HG03575 (cell line): ENCODE data around the gene HOTAIR.

Experiments
- ATAC-seq: cut with Tn5 transposase; IDR thresholded peaks from one replicate; pipeline ENCODE4 v1.9.1; 2021; ENCODE audit not compliant: unreplicated experiment, insufficient number of reproducible peaks, low FRiP score; ENCODE audit errors: extremely low read depth

Gene HOTAIR

DNA sequence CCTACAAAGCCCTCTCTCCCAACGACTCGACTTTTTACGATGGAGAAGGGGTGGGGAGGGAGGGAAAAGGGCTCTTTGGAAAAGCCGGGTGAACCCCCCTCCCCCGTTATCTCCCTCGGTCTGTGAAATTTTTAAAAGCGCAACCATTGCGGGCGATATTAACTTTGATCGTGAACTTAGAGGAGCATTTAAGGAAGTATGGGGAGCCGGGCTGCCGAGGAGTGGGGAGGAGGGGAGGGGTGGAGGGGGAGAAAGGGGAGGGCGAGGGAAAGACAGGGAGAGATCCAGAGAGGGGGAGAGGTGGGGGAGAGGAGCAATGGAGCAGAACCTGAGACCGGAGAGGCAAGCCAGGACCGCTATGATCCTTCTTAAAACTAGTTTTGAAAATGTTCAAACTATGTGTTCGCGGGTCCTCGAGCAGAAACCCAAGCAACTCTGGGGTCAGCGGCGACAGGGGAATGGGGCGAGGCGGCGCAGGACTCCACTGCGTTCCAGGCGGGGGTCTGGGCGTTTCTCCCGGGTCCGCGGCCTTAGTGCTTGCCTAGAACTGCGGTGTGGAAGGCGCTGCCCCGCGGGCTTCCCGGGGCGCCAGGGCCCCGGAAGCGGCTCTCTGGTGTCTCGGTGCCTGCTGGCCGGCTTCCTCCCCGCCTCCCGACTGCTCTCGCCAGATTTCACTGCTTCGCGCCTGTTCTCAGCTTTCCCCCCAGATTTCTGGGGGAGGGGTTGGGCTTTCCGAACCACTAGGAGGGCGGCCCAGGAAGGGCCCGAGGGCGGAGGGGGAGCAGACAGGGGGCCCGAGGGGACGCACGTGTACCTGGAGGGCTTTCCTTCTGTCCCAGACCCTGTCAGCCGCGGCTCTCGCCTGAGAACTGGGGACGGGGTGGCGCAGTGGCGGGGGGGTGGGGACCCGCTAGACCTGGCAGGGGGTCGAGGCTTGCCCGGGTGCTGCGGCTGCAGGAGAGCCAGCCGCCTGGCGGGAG is at the start of gene HOTAIR:
HOTAIR (minus strand) TSS at position 871 of the 980 bp plus-strand sequence.
- ATAC-seq, result no peak

DNA sequence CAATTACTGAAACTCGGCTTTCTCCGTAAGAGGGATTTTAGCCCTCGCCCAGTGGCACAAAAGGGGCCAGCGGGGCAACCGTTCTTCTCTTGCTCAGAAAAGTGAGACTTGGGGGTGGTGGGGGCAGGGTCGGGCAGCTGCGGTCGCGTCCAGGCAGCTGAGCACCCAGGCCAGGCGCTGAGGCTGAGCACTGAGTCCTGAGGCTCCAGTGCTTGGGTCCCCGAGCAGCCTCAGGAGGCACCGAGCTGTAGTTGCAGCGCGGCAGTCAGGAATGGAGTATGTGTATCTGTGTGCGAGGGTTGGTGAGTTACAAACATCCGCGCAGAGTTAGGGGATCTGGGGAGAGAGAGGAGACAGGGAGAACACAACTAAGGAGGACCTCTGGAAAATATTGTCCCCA is 49.4 kb upstream of the HOTAIR start:
- ATAC-seq, result no peak

DNA sequence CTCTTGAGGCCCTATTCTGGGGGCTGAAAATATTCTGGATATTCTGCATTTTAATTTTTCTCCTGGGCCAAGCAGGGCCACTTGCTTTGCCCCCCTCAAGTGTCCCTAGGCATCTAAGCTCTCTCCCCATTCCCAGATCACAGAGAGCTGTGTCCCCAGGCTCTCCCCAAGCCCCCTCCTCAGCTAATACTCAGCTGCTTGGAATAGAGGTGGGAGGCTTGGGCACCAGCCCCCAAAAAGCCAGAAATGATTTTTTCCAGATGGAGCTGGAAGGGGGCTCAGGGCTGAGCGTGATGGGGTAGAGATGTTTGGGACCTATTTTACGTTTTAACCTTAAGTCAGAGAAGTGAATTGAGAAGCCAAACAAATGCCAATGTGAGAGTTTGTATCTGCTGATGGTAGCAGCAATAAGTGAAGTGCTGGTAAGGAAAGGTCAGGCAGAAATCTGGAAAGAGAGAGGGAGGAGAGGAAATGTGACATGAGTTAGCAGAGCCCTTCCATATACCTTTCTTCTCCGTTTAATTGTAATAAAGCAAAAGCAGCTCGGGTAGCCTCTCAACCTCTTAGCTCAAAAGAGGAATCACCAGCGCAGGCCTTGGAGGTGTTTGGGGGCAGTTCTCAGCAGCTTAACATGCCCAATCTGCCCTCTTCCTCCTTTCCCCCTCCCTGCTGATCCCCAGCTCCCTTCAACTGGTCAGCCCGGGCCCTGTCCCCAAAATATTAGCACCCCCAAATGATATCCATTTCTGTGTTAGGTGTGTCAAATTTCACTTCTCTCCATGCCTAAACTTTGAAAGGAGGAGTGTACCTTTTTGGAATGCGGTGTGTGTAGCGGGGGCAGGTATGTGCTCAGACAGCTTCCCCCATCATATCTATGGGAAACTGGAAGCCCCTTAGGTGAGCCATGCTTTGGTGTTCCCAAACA is 48.5 kb upstream of the HOTAIR start:
- ATAC-seq, result no peak

DNA sequence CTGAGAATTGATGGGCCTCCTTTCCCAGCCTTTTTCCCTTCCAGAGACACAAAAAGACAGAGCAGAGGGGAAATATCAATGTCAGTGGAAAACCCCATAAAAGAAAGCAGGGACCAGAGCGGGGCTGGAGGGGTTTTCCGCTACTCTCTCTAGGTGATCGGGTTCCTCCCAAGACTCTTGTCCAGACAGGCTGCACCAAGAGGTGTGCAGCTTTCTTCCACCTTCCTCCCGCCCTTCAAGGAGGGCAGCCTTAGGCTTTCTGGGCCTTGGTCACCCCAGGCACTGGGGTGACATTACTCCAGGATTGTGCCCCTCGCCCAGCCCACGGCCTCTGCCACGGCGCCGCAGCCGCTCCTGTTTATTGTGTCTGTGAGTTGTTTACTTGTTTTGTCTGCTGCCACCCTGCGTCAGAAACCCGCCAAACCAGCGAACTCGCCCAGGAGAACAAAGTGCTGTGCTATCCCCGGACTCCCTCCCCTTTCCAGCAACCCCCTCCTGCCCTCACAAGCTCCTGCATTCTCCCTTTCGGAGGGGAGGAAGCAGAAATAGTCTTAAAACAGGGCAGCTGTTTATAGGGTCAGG is 46.8 kb upstream of the HOTAIR start:
- ATAC-seq, result no peak

DNA sequence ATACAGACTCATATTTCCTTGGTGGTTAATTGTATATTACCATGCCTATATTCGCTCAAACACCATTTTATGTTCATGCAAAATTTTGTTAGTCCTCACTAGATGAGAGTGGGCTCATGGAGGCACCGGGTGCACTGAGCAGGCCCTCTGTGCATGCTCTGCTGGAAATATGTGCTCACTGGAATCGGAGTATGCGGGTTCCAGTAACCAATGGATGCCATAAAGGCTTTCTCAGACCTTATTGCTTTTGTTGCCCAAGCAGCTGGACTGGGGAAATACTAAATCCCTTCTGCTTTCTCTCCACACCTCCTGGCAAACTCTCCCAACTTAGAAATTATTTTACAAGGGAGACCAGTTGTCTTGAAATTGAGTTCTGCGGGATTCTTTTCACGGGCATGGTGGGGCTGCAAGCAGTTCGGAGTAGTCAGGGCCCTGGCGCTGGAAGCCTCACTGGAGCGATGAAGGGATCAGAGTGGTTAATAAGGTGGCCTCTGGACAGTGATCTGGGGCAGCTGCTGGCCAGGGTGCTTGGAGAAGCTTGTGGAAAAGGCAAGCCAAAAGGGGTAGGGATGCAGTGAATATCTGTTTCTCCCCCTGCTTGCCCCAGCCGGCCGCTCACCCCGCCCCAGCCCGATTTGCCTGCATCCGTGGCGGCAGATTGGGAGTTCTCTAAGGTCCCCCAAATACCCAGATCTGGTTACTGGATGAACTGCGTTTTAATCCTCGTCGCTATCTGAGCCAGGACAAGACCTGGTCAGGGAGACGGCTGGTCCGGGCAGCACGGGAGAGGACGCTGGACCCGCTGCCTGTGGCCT is 46.0 kb upstream of the HOTAIR start:
- no peak for ATAC-seq

DNA sequence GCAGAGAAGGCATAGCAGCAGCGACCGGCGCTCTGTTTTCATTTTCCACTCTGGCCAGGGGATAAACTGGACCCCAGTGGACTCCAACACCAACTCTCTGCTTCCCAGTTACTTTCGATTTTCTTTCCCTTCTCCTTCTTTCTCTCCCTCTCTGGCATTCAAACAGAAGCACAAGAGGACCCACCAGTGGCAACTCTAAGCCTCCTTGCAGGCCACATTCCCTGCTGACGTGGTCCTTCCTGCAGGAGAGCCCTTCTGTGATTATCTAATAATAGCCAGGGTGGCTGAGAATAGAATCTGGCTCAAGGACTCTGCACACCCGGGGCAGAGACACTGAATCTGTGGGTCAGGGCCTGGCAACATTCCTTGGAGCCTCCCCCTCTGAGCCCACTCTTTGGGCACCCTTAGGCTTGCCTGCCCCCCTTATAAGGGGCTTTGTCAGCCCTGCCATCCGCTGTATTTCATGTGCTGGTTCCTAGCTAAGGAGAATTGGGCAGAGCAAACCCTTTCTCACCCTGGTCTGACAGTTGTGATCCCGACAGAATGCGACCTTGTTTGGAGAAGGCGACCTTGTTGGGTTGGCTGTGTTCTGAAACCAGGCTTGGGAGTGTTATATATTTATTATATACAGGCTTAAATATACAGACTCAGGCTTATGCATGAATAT is 45.3 kb upstream of the HOTAIR start:
- no peak for ATAC-seq

DNA sequence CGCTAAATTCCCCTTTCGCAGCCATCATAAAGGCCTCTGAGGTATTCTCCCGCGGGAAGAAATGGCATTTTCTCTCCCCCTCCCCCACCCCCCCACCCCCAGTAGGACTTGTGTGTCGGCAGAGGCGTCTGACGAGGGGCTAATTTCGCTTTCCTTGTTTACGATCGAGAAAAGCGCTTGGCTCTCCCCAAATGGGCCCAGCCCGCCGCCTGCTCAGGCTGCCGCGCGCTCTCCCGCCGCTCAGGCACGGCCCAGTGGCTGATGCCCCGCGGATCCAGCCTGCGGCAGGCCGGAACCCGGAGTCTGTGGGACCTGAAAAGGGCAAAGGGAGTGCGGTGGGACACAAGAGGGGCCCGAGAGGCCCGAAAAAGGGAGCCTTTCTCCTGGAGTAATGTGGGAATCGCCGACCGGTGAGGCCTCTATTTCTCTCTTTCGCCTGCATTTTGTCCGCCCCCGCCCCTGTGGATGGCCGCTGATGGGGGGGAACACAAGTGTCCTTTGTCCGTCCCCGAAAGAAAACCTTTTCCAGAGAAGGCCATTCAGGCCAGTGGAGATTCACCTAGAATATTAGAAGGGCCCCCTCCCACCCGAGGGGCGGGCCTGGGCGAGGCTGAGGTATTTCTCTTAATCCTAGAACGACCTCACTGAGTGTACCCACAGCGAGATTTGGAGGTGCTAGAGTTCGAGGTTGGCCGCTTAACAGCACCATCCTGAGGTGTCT is 44.5 kb upstream of the HOTAIR start:
- no peak for ATAC-seq

DNA sequence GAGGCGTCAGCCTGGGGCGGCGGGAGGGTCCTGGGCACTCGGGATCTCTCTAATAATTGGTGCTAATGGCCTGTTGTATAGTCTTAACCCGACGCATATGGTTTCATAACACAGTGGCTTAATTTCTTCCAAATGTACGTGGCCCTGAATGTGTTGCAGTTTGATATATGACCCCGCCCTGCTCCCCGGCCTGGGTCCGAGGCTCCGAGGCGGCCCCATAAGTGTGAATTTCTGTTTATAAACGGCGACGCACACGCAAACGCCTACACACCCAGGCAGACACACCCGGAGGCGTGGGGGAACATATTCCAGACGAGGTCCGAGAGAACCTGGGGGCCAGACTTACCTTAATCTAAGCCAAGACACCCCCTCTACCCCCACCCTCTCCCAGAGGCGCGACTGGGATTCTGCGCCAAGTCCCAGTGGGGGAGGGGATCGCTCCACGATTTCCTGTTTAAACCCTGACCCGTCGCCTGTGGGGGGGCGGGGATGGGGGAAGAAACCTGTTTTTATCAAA is 43.8 kb upstream of the HOTAIR start:
- ATAC-seq, result no peak

DNA sequence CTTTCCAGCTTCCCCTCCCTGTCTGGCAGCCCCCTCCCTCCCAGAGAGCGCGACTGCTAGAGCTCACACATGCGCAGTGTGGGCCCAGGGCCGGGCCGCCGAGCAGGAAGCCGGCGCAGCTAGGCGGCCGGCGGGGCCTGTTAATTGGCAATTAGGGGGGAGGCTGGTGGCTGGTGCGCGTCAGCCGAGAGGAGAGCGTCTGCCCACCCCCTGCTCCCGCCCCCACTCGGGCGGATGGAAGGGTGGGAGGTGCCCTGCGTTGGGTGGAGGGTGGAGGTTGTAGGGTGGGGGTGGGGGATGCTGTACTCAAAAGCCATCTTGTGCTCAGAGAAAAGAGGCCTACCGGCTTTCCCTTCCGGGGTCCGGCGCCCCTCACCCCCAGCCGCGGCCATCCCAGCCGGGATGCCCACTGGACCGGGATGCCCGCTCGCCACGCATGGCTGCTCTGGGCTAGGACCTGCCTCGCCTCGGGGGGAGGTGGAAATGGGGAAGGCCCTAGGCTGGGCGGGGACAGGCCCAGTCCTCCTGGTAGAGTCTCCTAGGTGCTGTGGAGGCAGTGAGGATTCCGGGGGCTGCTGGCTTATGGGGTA is 43.2 kb upstream of the HOTAIR start:
- no peak for ATAC-seq

DNA sequence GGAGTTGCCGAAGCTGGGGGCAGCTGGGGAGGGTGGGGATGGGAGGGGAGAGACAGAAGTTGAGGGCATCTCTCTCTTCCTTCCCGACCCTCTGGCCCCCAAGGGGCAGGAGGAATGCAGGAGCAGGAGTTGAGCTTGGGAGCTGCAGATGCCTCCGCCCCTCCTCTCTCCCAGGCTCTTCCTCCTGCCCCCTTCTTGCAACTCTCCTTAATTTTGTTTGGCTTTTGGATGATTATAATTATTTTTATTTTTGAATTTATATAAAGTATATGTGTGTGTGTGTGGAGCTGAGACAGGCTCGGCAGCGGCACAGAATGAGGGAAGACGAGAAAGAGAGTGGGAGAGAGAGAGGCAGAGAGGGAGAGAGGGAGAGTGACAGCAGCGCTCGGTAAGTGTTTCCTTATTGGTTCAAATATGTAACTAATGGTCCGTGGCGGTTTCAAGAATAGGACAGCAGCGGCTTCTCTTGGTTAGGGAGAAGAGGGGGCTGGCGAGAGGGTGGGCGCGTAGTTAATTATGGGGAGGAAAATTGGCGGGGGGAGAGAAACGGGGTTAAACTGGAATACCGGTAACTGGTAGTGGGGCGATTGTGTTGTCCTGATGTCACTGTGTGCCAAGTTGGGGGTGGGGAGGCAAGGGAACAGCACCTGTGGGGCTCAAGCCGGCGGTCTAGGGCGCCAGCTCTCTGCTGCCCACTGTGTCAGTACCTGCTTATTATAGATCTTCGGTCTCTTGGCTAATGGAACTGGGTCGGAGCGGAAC is 42.5 kb upstream of the HOTAIR start:
- ATAC-seq, result no peak

DNA sequence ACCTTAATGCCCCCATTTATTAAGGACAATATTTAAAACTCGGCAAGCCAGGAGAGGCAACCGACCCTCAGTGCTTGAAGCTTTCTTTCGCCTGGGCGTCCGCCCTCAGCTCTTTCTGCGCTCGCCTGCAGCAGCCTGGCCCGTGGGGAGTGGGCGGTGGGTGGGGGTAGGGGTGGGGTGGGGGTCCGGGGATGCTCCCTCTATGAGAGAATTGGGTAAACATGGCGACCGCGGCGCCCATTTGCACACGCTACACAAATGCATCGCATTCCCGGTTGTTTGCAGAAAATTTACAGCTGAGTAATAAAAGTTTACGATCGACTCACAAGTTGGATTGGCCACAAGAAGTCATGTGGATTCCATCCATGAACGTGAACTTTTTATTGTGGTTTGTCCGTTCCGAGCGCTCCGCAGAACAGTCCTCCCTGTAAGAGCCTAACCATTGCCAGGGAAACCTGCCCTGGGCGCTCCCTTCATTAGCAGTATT is 41.8 kb upstream of the HOTAIR start:
- ATAC-seq, result no peak

DNA sequence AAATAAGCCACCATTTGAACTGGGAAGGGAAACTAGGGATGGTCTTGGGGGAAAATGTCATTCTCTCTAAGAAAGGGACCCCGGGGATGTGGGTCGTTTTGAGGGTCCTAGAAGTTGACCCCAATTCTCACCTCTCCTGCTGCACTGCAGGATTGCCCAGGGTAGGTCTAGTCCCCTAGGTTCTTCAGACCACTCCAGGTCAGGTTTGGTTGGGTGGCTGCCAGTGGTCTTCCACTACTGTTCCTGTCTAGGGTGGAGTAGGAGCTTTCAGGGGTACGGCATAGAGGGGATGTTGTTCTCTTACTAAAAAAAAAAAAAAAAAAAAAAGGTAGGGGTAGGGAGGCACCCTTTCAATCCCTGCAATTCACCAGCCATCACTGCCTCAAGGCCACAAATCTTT is 41.3 kb upstream of the HOTAIR start:
- ATAC-seq, result no peak

DNA sequence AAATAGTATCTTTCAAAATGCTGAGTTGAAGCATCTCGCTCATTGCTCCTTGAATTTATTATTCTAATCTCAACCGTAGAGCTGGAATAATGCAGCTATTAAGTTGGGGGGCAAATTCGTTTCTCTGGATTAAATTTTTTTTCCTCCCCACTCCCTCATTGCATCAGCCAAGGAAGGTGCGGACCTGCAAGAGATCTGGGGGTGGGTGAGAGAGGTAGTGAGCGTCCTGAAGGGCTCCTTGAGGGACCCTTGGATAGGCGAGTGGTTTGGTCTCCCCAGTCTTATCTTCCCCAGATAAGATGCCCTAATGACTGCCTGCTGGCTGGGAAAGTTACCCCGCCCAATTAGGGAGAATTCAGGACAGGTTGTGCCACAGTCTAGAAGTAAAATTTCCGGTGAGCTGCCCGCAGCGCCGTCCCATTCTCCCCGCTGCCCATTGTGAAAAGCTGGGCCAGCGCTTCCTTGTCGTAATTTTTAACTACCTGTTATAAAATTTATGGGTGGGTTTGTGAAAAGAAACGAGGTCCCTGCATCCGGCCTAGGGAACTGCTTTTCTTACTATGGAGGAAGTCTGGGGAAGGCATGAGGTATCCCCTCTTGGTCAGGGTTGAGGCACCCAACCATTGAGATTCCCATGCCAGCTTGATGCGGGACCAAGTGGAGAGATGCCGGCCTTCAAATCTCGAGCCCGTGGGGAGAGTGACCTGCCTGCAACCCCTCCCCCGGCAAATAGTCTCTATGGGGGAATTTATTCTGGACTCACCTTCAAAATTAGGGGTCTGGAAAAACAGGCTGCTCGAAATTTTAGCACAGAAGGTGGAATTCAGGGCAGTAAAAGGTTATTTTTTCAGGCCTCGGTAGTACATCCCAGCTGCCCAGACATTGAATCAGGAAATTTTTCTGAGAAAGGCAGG is 40.5 kb upstream of the HOTAIR start:
- no peak for ATAC-seq

DNA sequence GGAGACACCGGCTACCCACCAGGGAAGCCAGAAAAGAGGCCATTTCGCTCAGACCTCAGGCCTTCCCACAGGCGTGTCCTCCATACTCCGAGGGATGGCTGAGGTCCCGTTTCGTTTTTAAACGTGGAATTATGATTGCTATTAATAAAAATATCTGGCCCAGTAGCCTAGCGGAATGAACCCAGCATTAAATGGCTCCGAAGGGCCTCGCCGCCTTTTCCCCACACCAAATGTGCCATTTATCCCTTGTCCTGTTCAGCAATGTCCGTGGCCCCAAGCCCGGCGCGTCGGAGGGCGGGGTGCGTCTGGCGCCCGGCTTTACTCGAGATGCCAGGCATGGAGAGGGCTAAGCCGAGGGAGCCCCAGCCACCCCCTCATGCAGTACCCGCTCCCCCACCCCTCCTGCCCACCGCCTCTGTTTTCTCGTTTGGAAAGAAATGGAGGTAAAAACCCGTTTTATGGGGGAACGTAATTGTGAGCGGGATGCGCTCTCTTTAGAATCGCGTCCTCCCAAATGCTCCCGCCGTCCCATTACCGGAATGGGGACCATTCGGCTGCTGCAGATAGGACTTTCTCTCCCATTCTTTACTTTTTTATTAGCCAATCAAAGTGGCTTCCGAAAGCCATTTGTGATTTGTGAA is 39.7 kb upstream of the HOTAIR start:
- ATAC-seq, result no peak
